ENCODE data around the gene TRMT61A. TPM values are rescaled to one million over a fixed set of nuclear protein-coding genes. Genes with fewer than 3 reads are reported as not detected.

Gene TRMT61A
- total RNA-seq, 1 donor from 2014 or later, result 9.0 TPM

- no peak overlapping the region for H3K4me3 ChIP-seq (ENCODE audit: low read depth, low read length)
- no peak for TF ChIP-seq CTCF (conservative IDR thresholded peaks at IDR 0.05; ENCODE audit: low read depth, low read length)
- DNase-seq (ENCODE audit: low read depth), result no peak
Observed at GRCh38 chr14:103501041-103501870, 27.7 kb upstream of the TRMT61A start.

- no peak for TF ChIP-seq CTCF (conservative IDR thresholded peaks at IDR 0.05; ENCODE audit: low read depth, low read length)
- H3K4me3 ChIP-seq (ENCODE audit: low read depth, low read length), result no peak overlapping the region
- DNase-seq (ENCODE audit: low read depth), result no peak
Observed at GRCh38 chr14:103501921-103502669, 26.9 kb upstream of the TRMT61A start.

GRCh38 chr14:103502877-103503276, 26.1 kb upstream of the TRMT61A start:
- TF ChIP-seq CTCF (conservative IDR thresholded peaks at IDR 0.05; ENCODE audit: low read depth, low read length), result no peak
- DNase-seq (ENCODE audit: low read depth), result no peak
- H3K4me3 ChIP-seq (ENCODE audit: low read depth, low read length), result no peak overlapping the region

GRCh38 chr14:103503296-103503695, 25.7 kb upstream of the TRMT61A start:
- TF ChIP-seq CTCF (conservative IDR thresholded peaks at IDR 0.05; ENCODE audit: low read depth, low read length), result no peak
- no peak overlapping the region for H3K4me3 ChIP-seq (ENCODE audit: low read depth, low read length)
- no peak for DNase-seq (ENCODE audit: low read depth)

GRCh38 chr14:103504991-103505565, 23.9 kb upstream of the TRMT61A start:
- TF ChIP-seq CTCF (conservative IDR thresholded peaks at IDR 0.05; ENCODE audit: low read depth, low read length), result peak; percentile 16
- no peak overlapping the region for H3K4me3 ChIP-seq (ENCODE audit: low read depth, low read length)

GRCh38 chr14:103507751-103508150, 21.2 kb upstream of the TRMT61A start:
- DNase-seq (ENCODE audit: low read depth), result no peak
- H3K4me3 ChIP-seq (ENCODE audit: low read depth, low read length), result no peak overlapping the region
- TF ChIP-seq CTCF (conservative IDR thresholded peaks at IDR 0.05; ENCODE audit: low read depth, low read length), result no peak

More at GRCh38 chr14:103504991-103505565, 23.9 kb upstream of the TRMT61A start:
- DNase-seq (ENCODE audit: low read depth), result no peak

All from epithelial cell of proximal tubule (primary cell).